Colonic mucosa (tissue), 4 donors: ENCODE data around the gene DIAPH1. TPM values are rescaled to one million over a fixed set of nuclear protein-coding genes. Genes with fewer than 3 reads are reported as not detected.
A peak's percentile ranks its signal among the peaks of the same experiment; 100 is the strongest.

Experiments used
- DNase-seq: peaks from one replicate; pipeline ENCODE4 v3.0.0-alpha.2; 2020
- H3K27ac ChIP-seq: fragments of 200-600 bp; one replicate; pipeline ENCODE4 v1.8.0; 2021
- H3K27me3 ChIP-seq: fragments of 200-600 bp; one replicate; pipeline ENCODE4 v1.8.0; 2021
- H3K36me3 ChIP-seq: fragments of 200-600 bp; one replicate; pipeline ENCODE4 v1.8.0; 2021
- H3K4me1 ChIP-seq: fragments of 200-600 bp; one replicate; pipeline ENCODE4 v1.8.0; 2021; ENCODE audit warnings: mild to moderate bottlenecking
- H3K4me3 ChIP-seq: fragments of 200-600 bp; one replicate; pipeline ENCODE4 v1.8.0; 2021
- H3K9ac ChIP-seq, 2 donors: one replicate each; pipeline ENCODE4 v1.7.0; 2013; ENCODE audit warnings: control low read depth in 2 of 2, low read depth in 2 of 2, low read length in 2 of 2
- H3K9me3 ChIP-seq: fragments of 200-600 bp; one replicate; pipeline ENCODE4 v1.8.0; 2021
- intact Hi-C: fragments of 100-400 bp; cut with DNase I; formaldehyde crosslinking; loops from one replicate; pipeline ENCODE4 v1.14.1; 2022
- total RNA-seq, 2 donors: library from RNA; stranded (reverse); fragmentation: NEBNext Ultra II Directional in 1 of 2; extraction: Animal tissue kit (Norgen Biotek cat#: 25700) in 1 of 2; gene quantifications; one replicate each; pipeline ENCODE4 v1.2.1, GENCODE V29; 2021
- TF ChIP-seq, protein P1 (sequence below): fragments of 200-600 bp; IDR thresholded peaks from one replicate; pipeline ENCODE4 v1.8.0; 2022; ENCODE audit warnings: antibody characterized with exemption, mild to moderate bottlenecking
- donor health status: healthy.
- donor health status: DM: no; HTN: no; CAD: no.
- donor health status: DM: no; HTN: no; CAD: no.

Gene DIAPH1
- total RNA-seq, 2 donors from 2014 or later: 113 to 143 TPM

DNA sequence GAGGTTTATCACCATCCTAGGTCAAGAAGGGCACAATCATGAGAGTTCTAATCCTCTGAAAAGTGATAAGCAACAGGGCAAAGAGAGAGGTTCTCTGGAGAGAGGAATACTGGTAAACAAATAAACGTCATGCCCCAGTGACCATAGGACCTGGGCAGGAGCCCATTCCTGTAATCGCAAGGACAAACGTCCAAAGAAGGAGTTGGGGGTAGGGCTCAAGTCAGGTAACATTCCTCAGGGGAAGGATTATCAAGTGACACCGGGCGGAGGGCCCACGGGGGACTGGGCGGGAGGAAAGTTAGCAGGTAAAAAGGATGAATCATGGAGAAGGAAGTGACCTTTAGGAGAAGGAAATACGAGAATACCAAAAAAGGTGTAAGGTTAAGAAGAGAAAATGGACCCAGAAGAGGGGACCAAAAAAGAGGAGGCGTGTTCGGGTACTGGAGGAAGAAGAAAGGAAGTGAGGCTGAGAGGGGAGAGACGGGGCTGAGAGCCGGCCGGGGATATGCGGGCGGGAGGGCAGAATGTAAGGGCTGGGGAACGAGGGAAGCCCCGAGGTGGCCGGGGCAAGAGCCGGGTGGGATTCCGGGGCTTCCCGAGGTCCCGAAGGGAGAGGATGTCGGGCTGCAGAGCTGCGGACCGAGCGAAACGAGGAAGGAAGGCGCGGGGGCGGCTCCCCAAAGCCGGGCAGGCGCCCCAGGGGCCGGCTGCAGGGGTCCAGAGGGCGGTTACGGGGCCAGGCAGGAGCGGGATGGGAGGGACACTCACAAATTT, 583 bp downstream of the DIAPH1 start:
- peak; percentile 81 for DNase-seq
- intact Hi-C loops: no loop called here
- H3K27me3 ChIP-seq: no peaks in the 10 kb centered on the region

DNA sequence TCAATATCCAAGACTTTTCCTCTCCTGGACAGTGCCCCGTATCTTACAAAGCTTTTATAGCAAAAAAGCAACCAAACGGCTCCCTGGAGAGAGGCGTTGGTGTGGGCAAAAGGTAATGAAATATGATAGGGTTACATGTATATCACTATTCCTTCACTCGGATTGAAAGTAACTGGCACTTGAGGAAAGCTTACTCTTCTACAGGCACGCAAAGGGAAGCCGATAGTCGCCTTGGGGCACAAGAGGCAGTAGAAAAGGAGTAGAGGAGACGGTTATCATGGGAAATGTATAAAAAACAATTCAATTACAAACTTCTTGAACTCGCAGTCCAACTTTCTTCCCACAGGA, 1.1 kb downstream of the DIAPH1 start:
- TF ChIP-seq, protein P1, sequence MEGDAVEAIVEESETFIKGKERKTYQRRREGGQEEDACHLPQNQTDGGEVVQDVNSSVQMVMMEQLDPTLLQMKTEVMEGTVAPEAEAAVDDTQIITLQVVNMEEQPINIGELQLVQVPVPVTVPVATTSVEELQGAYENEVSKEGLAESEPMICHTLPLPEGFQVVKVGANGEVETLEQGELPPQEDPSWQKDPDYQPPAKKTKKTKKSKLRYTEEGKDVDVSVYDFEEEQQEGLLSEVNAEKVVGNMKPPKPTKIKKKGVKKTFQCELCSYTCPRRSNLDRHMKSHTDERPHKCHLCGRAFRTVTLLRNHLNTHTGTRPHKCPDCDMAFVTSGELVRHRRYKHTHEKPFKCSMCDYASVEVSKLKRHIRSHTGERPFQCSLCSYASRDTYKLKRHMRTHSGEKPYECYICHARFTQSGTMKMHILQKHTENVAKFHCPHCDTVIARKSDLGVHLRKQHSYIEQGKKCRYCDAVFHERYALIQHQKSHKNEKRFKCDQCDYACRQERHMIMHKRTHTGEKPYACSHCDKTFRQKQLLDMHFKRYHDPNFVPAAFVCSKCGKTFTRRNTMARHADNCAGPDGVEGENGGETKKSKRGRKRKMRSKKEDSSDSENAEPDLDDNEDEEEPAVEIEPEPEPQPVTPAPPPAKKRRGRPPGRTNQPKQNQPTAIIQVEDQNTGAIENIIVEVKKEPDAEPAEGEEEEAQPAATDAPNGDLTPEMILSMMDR: no peak
- no peaks in the 10 kb centered on the region for H3K9me3 ChIP-seq
- no peaks in the 10 kb centered on the region for H3K27me3 ChIP-seq
- peaks cover 9% of the 10 kb centered on the region for H3K36me3 ChIP-seq
- peak; percentile 24 for DNase-seq
- peak overlapping the region; percentile 94 for H3K4me3 ChIP-seq
- intact Hi-C loops: no loop called here
- no peaks in the 10 kb centered on the region for H3K4me1 ChIP-seq
- H3K9ac ChIP-seq: peak overlapping the region; percentile 73 to 87
- peak overlapping the region; percentile 96 for H3K27ac ChIP-seq

More for the DNA sequence above, 583 bp downstream of the DIAPH1 start:
- Histone ChIP-seq H3K27ac (peak overlapping the region; percentile 96), H3K4me1 (no peaks in the 10 kb centered on the region), H3K36me3 (peaks cover 9% of the 10 kb centered on the region), H3K4me3 (peak overlapping the region; percentile 94), H3K9me3 (no peaks in the 10 kb centered on the region), H3K9ac (peak overlapping the region; percentile 73 to 87)
- TF ChIP-seq, protein P1: no peak

DNA sequence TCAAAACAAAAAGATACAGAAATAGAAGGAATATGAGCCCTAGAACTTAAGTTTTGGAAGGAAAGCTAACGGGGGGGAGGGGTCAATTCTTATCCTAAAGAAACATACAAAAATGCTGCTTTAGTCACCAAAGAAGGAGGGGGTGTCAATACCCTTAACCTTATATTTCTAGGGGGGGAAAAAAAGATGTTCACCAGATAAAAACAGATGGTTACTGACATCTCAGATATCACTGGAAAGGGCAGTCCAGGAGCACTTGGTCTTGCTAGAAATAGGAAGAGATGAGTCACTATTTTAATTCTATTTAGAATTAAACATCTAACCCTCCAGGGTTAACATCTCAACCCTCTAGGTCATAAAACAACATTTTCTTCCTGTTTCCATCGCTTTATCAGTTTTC, 1.7 kb downstream of the DIAPH1 start:
- Histone ChIP-seq H3K27ac (peak overlapping the region; percentile 96), H3K9me3 (no peaks in the 10 kb centered on the region), H3K4me3 (peak overlapping the region; percentile 94), H3K27me3 (no peaks in the 10 kb centered on the region), H3K9ac (peak overlapping the region in 1 of 2 donors; percentile 73), H3K4me1 (no peaks in the 10 kb centered on the region), H3K36me3 (peaks cover 9% of the 10 kb centered on the region)
- TF ChIP-seq, protein P1: no peak
- DNase-seq: no peak
- intact Hi-C loops: no loop called here

DNA sequence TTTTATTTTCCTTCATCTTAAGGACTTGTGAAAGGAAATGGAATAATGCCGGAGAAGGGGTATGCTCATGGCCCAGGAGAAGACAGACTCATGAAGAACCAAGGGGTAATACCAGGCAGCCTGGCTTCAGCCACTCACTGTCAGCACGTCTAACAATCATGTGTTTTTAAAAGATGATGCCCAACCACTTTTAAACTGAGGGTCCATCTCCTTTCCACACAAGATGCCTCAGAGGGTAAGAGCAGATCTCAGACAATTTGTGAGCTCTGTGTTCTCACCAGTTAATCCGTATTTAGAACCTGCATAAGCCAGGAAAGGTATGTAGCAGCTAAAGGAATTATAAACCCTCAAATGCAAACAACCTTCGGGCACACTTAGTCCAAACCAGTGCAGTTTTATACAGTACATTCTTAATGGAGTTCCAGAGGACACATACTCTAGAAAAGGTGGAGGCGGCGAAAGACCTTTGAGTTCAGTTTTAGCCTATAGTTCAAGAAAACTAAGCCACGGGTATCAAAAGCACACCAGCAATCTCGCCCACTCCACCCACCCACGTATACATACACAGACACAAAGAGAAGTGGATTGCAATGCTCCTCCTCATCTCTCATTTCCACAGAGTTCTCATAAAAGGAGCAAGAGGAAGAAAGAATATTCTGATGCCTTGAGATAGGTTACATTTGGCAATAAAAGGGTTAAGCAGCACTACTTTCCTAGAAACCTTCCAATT, 2.6 kb downstream of the DIAPH1 start:
- H3K4me1 ChIP-seq: no peaks in the 10 kb centered on the region
- no peak for DNase-seq
- no peak overlapping the region for H3K27ac ChIP-seq
- no peak overlapping the region for H3K9ac ChIP-seq
- intact Hi-C loops: no loop called here
- H3K9me3 ChIP-seq: no peaks in the 10 kb centered on the region
- TF ChIP-seq, protein P1: no peak
- no peaks in the 10 kb centered on the region for H3K27me3 ChIP-seq
- H3K4me3 ChIP-seq: no peak overlapping the region
- H3K36me3 ChIP-seq: peaks cover 7% of the 10 kb centered on the region

DNA sequence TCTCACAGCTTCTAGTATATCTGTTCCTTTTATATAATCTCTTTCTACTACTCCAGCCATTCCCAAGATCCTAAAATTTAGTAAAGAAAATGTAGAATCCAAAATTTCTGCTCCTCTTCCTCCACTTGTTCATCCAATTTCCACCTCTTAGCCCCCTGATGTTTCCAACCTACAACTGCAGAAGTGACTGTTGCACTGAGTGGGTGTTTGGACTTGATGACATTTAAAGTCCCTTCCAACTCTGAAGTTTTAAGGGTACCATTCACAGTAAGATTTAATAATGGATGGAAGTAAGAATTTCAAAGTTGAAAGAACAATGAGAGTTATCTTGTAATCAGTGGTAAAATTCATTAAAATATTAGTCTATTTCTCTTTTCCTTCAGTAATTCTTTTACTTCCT, 5.5 kb downstream of the DIAPH1 start:
- TF ChIP-seq, protein P1: no peak
- no peak overlapping the region for H3K9ac ChIP-seq
- no peaks in the 10 kb centered on the region for H3K27me3 ChIP-seq
- no peak overlapping the region for H3K4me3 ChIP-seq
- H3K4me1 ChIP-seq: no peaks in the 10 kb centered on the region
- intact Hi-C loops: no loop called here
- no peak for DNase-seq
- H3K9me3 ChIP-seq: no peaks in the 10 kb centered on the region
- no peak overlapping the region for H3K27ac ChIP-seq
- H3K36me3 ChIP-seq: no peaks in the 10 kb centered on the region
